Fibroblast of upper back skin (primary cell): ENCODE data around the gene RC3H2.

ENCODE experiments used
- DNase-seq: peaks from one replicate; pipeline ENCODE4 v3.0.0-alpha.2; 2013

The RC3H2 gene

GRCh38 chr9:122800066-122801060 is 104.8 kb downstream of the RC3H2 start, which contains the start of gene OR1K1:
TSS of gene OR1K1 (plus strand) at chr9:122800123. CDS start at chr9:122800123, 0 bp downstream.
- no peak for DNase-seq

- no peak for DNase-seq
Measured at GRCh38 chr9:122797316-122798063, 107.7 kb downstream of the RC3H2 start.
